Esophagus (tissue), 2 donors: ENCODE results near the gene CRYZL1. TPM values are rescaled to one million over a fixed set of nuclear protein-coding genes. Genes with fewer than 3 reads are reported as not detected.

ENCODE experiments used
- H3K27ac ChIP-seq, 2 donors: one replicate each; pipeline ENCODE4 v1.5.1; 2013; ENCODE audit warnings: low read depth in 2 of 2, mild to moderate bottlenecking in 2 of 2, inconsistent platforms in 1 of 2, low read length in 1 of 2, moderate library complexity in 1 of 2
- H3K27me3 ChIP-seq, 2 donors: one replicate each; pipeline ENCODE4 v1.6.1; 2013; ENCODE audit warnings: low read length in 2 of 2, control low read depth in 1 of 2, mild to moderate bottlenecking in 1 of 2; ENCODE audit not compliant: insufficient read depth in 2 of 2, control insufficient read depth in 1 of 2
- H3K36me3 ChIP-seq, 2 donors: one replicate each; pipeline ENCODE4 v1.6.1; 2013; ENCODE audit warnings: low read length in 1 of 2; ENCODE audit not compliant: control insufficient read depth in 2 of 2, insufficient read depth in 2 of 2
- H3K4me1 ChIP-seq, 2 donors: one replicate each; pipeline ENCODE4 v1.6.1; 2013; ENCODE audit warnings: low read length in 1 of 2; ENCODE audit not compliant: control insufficient read depth in 2 of 2, insufficient read depth in 2 of 2
- H3K4me3 ChIP-seq, 2 donors: one replicate each; pipeline ENCODE4 v1.5.1; 2013; ENCODE audit warnings: low read length in 2 of 2, mild to moderate bottlenecking in 2 of 2, low read depth in 1 of 2, moderate library complexity in 1 of 2
- H3K9me3 ChIP-seq, 2 donors: one replicate each; pipeline ENCODE4 v1.6.1; 2013; ENCODE audit warnings: mild to moderate bottlenecking in 2 of 2, low read depth in 1 of 2, low read length in 1 of 2, moderate library complexity in 1 of 2; ENCODE audit not compliant: control insufficient read depth in 2 of 2, insufficient read depth in 1 of 2
- WGBS, 2 donors: extraction: QIAGEN DNeasy Blood & Tissue Kit; methylation state at CpG; one replicate each; pipeline ENCODE4 v1.1.7; 2013; 5-methylcytosine and 5-hydroxymethylcytosine counted together
- polyA plus RNA-seq, 2 donors: library from polyadenylated mRNA; stranded (reverse); fragments of 200-250 nt; gene quantifications; one replicate each; pipeline ENCODE4 v1.2.3, GENCODE V29; 2013
- donor health status: healthy with polysubstance abuse.
- donor health status: Bipolar disorder and iron deficiency.

The CRYZL1 gene
- polyA plus RNA-seq, 2 donors = 15.0 to 15.5 TPM

DNA sequence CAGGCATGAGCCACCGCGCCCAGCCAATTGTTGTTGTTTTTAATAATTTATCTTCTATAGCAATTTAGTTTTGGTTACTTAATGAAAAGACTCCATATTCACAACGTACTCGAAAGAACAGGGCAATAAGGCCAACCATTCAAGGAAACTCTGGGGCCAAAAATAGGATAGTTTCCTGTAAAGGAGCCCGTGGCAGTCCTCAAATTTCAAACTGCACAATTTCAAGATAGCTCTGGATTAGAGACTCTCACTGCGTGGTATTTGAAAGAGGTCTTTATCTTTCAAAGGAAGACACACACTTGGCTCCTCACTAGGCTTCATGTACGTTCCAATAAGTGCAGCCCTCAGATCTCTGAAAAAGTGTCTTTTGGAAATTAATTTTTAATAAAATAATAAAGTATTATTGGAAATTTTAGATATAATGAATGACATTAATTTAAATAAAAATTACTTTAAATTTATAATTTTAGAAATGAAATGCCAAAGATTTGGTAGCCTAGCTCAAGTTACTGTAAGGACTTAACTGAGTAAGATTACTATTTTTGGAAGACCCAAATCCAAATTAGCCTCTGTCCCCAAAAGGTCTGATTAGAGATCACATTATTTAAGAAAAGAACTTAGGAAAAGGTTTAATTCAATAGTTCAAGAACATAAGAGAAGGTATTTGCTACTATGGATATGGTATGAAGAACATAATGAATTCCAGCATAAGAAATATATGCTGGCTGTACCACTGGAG lies 30.4 kb downstream of the CRYZL1 start:
- H3K4me3 ChIP-seq = no peak overlapping the region
- 94% methylated on average over 7 of the region's 7 CpGs for WGBS, 2 donors
- H3K36me3 ChIP-seq = peaks cover 0 to 3% of the 10 kb centered on the region in 2 donors
- H3K9me3 ChIP-seq = no peaks in the 10 kb centered on the region
- no peaks in the 10 kb centered on the region for H3K27me3 ChIP-seq
- H3K4me1 ChIP-seq = no peaks in the 10 kb centered on the region
- H3K27ac ChIP-seq = no peak overlapping the region

DNA sequence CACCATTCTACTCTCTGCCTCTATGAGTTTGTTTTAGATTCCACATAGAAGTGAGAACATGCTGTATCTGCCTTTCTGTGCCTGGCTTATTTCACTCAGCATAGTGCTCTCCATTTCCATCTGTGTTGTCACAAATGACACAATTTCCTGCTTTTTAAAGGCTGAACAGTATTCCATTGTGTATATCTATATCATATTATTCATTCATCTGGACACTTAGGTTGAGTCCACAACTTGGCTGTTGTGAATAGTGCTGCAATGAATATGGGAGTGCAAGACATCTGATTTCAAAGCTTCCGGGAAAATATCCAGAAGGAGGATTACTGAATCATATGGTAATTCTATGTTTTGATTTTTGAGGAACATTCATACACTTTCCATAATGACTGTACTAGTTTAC lies 33.0 kb downstream of the CRYZL1 start:
- 36 to 41% methylated on average over 1 of the region's 1 CpG for WGBS, 2 donors
- Histone ChIP-seq H3K27ac (no peak overlapping the region), H3K4me1 (no peaks in the 10 kb centered on the region), H3K4me3 (no peak overlapping the region), H3K27me3 (no peaks in the 10 kb centered on the region), H3K9me3 (no peaks in the 10 kb centered on the region), H3K36me3 (peaks cover 0 to 3% of the 10 kb centered on the region in 2 donors)

DNA sequence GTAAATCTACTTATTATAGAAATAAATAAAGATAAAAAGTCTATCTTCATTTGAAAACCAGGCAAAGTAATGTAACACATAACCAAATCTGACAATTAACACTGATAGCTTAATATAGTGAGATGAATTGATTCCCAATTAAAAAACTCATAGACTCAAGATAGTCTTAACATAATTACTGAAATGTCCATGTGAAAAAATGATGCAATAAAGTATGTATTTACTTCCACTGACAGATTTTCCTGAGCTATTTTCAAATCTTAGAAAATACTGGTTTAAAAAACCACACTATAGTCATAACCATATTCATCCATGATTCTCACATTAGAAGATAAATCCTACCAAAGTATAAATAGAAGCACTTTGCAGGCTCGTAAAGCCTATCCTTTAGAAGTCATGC lies 43.5 kb downstream of the CRYZL1 start:
- Histone ChIP-seq H3K27ac (no peak overlapping the region), H3K27me3 (no peaks in the 10 kb centered on the region), H3K4me1 (no peaks in the 10 kb centered on the region), H3K9me3 (no peaks in the 10 kb centered on the region), H3K36me3 (peaks cover 3 to 12% of the 10 kb centered on the region in 2 donors), H3K4me3 (no peak overlapping the region)
- 88 to 91% methylated on average over 1 of the region's 1 CpG for WGBS, 2 donors

DNA sequence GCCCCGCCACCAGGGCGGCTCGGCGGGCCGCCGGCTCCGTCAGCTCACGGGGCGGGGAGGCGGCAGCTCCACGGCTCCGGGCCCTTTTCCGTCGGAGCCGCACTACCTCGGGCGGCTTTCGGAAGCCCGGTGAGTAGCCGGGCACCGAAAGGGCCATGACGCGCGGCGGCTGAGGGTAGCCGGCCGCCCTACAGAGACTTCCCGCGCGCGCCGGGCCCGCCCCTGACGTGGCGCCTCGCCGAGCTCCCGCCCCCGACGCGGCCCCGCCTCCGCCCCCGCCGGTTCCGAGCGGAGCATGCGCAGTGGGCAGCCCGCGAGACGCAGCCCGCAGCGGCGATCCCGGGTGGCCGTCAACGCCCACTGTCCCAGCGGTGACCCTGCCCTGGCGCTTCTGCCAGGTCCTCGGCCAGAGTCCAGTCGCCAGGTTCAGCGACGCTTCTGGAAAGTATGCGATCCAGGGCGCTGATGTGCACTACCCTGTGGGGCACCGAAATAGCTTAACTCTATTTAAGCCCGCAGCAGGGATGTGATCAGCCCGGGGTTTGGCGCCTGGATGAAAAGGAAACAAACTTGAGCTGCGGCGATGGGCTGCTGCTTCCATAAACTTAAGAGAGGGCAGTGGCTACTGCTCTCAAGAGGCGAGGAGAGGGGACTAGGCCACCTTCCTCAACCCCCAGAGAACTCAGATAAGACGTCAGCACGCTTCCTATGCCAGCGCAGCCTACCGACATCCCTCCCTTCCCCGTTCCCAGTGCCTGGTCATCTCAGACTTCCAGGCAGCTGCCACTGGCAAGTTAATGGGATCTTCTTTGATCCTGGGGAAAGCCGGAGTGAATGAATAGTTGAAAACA lies 52.8 kb downstream of the CRYZL1 start, which contains the start of gene DONSON:
Gene DONSON, minus strand, starts transcription at position 200 of the 851 bp plus-strand sequence. Its CDS starts 43 bp downstream, at position 157.
- Histone ChIP-seq H3K27me3 (no peaks in the 10 kb centered on the region), H3K9me3 (no peaks in the 10 kb centered on the region), H3K4me3 (peak within 1 kb of the TSS; percentile 85 to 88), H3K4me1 (peaks cover 0 to 6% of the 10 kb centered on the region in 2 donors), H3K36me3 (no peaks in the 10 kb centered on the region), H3K27ac (peak within 1 kb of the TSS; percentile 87 to 89)
- 1% methylated on average over 56 to 78 of the region's 78 CpGs for WGBS, 2 donors

DNA sequence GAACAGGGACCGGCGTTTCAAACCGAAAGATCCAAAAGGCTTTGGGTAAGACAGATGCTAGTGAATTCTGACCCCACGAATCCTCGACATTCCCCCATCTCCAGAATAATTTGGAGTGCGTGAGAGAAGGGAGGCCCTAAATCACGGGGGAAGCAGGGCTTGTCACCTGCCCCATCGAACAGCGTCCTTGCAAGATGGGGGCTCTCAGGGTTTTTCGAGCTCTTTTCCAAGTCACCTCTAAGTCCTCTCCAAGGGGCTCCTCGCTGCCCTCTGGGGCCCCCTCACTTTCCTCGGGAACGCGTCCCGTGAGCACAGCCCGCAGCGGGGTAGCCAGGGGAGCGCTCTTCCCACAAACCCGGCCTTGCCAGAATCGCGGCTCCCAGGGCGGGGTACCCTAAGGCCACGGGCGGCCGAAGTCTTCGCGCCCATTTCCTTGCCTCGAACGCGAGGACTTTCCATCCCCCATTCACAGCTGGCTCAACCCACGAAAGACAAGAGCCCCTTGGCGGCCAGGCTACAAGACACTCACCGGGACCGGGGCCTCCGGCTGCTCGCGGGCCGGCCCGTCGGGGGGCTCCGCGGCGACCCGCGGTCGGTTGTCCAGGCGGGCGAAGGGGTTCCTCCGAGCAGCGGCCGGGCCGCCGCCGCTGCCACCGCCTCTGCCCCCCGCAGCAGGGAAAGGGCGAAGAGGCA lies 53.6 kb downstream of the CRYZL1 start:
- 1% methylated on average over 57 of the region's 57 CpGs for WGBS, 2 donors
- peaks cover 0 to 6% of the 10 kb centered on the region in 2 donors for H3K4me1 ChIP-seq
- peak overlapping the region; percentile 85 to 88 for H3K4me3 ChIP-seq
- H3K9me3 ChIP-seq = no peaks in the 10 kb centered on the region
- H3K36me3 ChIP-seq = no peaks in the 10 kb centered on the region
- H3K27ac ChIP-seq = peak overlapping the region; percentile 87 to 89
- H3K27me3 ChIP-seq = no peaks in the 10 kb centered on the region

DNA sequence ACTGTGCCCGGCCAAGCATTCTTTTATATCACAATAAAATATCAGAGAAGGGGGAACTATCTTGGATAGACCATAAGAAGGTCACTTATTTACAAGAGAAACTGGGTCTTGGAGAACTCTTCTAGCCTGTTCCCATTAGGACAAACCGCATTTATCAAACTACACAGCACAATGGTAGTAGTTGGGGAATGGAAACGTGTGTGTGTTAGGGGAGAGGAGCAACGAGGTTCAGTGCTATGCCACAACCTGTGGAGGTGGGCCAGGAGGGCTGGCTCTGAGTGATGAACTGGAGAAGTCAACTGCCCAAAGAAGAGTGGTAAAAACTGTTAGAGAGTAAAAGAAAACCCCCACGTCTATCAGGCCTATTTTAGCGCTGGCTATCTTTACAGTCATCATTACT lies 54.6 kb downstream of the CRYZL1 start:
- Histone ChIP-seq H3K4me1 (peaks cover 0 to 6% of the 10 kb centered on the region in 2 donors), H3K36me3 (no peaks in the 10 kb centered on the region), H3K27ac (no peak overlapping the region), H3K27me3 (no peaks in the 10 kb centered on the region), H3K9me3 (no peaks in the 10 kb centered on the region), H3K4me3 (no peak overlapping the region)
- 71 to 74% methylated on average over 6 of the region's 6 CpGs for WGBS, 2 donors

DNA sequence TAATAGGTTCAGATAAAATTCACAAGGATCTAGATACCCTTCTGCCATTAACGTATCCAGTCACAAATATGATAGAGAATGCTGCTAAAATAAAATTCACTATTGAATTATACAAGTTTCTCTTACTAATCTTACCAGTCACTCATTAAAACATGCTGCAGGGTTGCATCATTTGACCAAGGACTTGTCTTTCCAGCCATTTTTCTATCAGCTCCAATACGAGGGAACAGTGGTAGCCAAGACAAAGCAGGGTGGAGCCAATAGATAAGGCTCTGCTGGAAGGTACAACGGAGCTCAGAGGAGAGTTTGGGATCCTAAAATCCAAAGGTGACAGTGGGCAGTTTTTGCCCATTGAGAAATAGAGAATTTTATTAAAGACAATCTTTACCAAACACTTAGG lies 57.1 kb downstream of the CRYZL1 start:
- WGBS, 2 donors = 78 to 84% methylated on average over 3 of the region's 3 CpGs
- no peaks in the 10 kb centered on the region for H3K36me3 ChIP-seq
- H3K4me3 ChIP-seq = no peak overlapping the region
- H3K27me3 ChIP-seq = no peaks in the 10 kb centered on the region
- H3K27ac ChIP-seq = no peak overlapping the region
- H3K4me1 ChIP-seq = peaks cover 0 to 6% of the 10 kb centered on the region in 2 donors
- no peaks in the 10 kb centered on the region for H3K9me3 ChIP-seq

DNA sequence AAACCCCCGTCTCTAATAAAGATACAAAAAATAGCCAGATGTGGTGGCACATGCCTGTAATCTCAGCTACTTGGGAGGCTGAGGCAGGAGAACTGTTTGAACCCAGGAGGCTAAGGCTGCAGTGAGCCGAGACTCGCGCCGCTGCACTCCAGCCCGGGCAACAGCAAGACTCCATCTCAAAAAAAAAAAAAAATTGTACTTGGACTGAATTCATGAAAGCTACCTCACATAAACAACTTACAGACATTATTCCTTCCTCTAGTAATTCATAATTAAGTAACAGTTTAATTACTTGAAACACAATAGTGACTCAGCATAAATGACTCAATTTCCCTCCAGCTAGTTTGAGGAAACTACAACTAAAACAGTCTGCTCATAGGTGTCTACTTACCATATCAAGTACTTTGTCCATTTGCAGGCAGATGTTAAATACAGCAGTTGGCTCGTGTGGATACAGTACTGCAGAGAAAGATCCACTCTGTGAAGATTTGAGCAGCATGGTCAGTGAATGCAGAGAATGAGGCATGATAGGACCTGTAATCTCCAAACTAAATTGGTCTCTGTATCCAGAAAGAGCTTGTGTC lies 62.5 kb downstream of the CRYZL1 start:
- Histone ChIP-seq H3K4me3 (no peak overlapping the region), H3K36me3 (peaks cover 2% of the 10 kb centered on the region in 2 donors), H3K9me3 (no peaks in the 10 kb centered on the region), H3K27ac (peak overlapping the region in 1 of 2 donors; percentile 44), H3K4me1 (no peaks in the 10 kb centered on the region), H3K27me3 (no peaks in the 10 kb centered on the region)
- WGBS, 2 donors = 86 to 89% methylated on average over 7 of the region's 7 CpGs

DNA sequence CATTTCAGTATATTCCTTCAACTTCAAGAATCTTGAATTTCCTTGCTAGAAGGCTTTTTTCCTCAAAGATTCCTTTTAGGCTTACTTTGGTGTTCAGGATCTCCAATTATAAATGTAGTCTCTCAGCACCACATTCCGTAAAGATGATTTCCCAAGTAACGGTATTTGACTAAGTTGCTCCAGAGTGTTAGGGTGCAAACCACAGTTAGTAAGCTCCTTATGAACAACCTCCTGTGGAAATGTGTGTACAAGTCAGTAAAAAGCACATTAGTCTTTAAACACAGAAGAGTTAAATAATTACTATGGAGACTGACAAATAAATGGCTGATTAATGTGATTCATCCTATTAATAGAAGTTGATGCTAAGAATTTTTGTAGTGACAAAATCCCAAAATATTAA lies 63.3 kb downstream of the CRYZL1 start:
- H3K4me3 ChIP-seq = no peak overlapping the region
- WGBS, 2 donors = 78 to 82% methylated on average over 2 of the region's 2 CpGs
- H3K27me3 ChIP-seq = no peaks in the 10 kb centered on the region
- H3K36me3 ChIP-seq = peaks cover 2% of the 10 kb centered on the region in 2 donors
- H3K4me1 ChIP-seq = no peaks in the 10 kb centered on the region
- no peaks in the 10 kb centered on the region for H3K9me3 ChIP-seq
- H3K27ac ChIP-seq = no peak overlapping the region
